ENCODE results near the gene TRERF1.
"Not testable (repeated sequence)": the region's sequence is repeated elsewhere in the genome, so short reads cannot be mapped to it uniquely, and the experiment has no call there.

TRERF1 gene

DNA sequence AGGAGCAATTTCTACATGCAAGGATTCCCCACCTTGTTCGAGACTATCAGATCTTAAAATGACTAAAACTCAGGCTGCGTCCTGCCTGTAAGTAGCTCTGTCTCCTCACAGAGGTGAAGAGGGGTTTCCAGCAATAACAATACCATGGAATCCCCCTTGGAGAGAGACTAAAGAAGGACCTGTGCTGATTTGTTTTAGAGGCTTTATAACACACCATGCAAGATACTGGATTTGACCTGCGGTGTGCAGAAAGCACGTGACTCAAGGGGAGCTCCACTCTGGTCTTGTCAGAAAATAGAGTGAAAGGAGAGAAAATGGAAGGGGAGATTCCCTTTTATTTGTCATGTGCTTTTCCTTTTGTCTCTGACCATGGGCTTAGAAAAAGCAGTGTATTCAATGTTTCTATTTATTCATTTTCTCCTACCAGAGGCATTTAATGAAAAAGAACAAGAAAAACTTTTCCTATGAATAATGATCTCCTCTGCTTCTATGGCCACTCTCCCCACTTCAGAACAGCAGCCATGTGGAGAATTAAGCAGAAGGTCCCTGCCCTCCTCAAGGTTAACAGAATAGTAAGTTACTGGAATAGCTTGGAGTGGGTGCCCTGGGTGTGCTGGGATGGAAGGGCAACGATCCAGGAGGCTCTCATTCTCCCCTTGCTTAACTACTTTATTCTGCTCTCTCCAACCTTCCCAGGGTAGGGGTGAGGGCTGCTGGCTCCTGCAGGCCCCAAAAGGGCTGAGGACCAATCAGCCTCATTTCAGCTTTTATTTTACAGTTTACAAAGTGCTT is 214.8 kb downstream of the TRERF1 start:
- no peak for DNase-seq

GRCh38 chr6:42236030-42236429 is 215.7 kb downstream of the TRERF1 start:
- DNase-seq = no peak

DNA sequence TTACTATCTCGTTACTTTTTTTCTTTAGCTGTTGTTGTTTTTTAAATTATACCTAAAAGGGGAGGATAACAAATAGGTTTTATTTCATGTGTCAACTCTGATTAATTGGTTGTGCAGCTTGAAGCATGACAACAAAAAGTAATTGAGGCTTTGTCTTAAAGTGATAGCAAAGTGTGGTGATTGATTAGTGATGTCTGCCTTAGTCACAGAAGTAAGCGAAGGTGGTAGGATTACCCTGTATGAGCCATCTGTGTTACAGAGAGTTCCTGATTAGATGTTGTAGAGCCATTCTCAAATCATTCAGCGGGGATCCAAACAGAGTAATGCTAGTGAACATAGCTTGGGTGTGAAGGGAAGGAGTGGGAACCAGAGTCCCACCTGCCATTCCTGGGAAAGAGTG is 219.7 kb downstream of the TRERF1 start:
- no peak for DNase-seq

GRCh38 chr6:42230345-42231321 is 221.1 kb downstream of the TRERF1 start:
- DNase-seq = peak; percentile 50

DNA sequence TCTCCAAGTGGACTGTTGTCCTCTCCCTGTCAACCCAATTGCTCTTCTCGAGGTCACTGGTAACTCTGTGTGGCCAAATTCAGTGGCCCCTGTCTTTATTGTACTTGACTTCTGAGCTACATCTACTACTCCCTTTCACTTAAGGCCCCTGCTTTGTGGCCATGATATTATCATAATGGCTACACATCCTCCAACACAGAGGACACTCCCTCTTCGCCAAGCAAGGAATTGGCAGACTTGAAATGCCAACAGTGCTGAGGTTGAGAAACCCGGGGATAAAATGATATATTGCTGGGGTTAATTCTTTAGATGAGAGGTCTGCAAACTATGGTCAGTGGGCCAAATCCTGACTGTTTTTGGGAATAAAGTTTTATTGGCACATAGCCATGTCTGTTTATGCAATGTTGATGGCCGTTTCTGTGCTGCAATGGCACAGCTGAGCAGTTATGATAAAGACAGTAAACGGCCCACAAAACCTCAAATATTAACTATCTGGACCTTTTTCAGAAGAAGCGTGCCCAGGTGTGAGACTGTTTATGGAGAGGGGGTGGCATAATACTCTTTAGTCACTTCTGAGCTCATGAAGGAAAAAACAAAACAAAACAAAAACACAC is 222.1 kb downstream of the TRERF1 start:
- DNase-seq = peak; percentile 66

GRCh38 chr6:42228305-42228704 is 223.4 kb downstream of the TRERF1 start:
- DNase-seq = no peak

- DNase-seq = no peak
Observed at GRCh38 chr6:42227173-42227850, 224.4 kb downstream of the TRERF1 start.

GRCh38 chr6:42226645-42227143 is 225.0 kb downstream of the TRERF1 start:
- no peak for DNase-seq

GRCh38 chr6:42226161-42226611 is 225.5 kb downstream of the TRERF1 start:
- no peak for DNase-seq

- no peak for DNase-seq
Observed at GRCh38 chr6:42225419-42225818, 226.3 kb downstream of the TRERF1 start.

GRCh38 chr6:42225029-42225339 is 226.7 kb downstream of the TRERF1 start:
- DNase-seq = no peak

- no peak for DNase-seq
Observed at GRCh38 chr6:42224222-42225028, 227.3 kb downstream of the TRERF1 start.

GRCh38 chr6:42222448-42222847 is 229.3 kb downstream of the TRERF1 start:
- no peak for DNase-seq

- DNase-seq = no peak
Observed at GRCh38 chr6:42221546-42221945, 230.2 kb downstream of the TRERF1 start.

DNA sequence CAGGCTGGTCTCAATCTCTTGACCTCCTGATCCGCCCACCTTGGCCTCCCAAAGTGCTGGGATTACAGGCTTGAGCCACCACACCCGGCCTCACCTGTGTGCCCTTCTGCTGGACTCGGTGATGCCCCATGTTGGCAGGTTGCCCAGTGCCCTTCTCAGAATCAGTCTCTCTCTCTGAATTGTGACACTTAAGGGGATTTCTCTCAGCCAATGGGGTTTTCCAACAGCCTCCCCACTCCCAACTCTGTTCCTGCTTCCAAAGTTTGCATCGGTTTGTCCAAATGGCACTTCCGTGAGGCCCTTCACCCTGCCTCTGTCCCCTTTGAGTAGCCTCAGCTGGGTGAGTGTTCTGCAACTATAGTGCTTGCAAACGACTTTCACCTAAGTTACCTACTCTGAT is 230.9 kb downstream of the TRERF1 start:
- DNase-seq = no peak

- DNase-seq = peak; percentile 98
Observed at GRCh38 chr6:42217519-42218367, 234.0 kb downstream of the TRERF1 start, which contains the start of gene MRPS10. Gene MRPS10, minus strand, starts transcription at chr6:42217861. Its CDS starts 12 bp downstream, at chr6:42217849.

DNA sequence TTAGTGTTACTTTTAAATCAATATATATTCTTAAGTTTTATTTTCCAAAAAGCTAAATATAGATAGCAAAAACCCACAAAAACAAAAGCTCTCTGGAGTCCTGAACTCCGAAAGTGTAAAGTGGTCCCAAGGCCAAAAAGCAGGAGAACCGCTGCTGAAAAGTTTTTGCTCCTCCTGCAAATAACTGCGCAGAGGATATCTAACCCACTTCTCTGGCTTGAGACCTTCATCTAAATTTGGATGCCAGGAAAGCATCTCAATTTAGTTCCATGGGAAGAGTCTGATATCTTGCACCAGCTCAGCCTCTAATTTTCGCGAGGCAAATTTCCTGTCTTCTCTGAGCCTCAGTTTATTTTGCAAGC is 234.6 kb downstream of the TRERF1 start:
- DNase-seq = peak; percentile 45

- not testable (repeated sequence) for DNase-seq
Observed at GRCh38 chr6:42216495-42216894, 235.2 kb downstream of the TRERF1 start.

DNA sequence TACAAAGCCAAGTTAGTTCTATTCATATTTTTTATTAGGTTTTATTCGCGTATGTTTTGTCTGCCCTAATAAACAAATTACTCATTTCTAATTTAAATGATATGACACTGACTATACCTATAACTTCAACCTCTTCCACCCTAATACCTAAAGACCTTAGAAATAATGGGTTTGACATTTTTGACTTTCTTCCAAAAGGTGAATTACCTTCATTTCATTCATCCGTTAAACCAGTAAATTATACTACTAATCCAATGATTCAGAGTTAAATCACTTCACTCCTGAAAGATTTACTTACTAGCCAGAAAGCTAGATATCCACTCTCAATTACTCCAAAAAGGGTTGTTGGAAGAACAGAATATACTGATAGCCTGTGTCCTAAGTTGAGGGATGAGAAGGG is 239.3 kb downstream of the TRERF1 start:
- DNase-seq = no peak

GRCh38 chr6:42211726-42212125 is 240.0 kb downstream of the TRERF1 start:
- DNase-seq = no peak

DNA sequence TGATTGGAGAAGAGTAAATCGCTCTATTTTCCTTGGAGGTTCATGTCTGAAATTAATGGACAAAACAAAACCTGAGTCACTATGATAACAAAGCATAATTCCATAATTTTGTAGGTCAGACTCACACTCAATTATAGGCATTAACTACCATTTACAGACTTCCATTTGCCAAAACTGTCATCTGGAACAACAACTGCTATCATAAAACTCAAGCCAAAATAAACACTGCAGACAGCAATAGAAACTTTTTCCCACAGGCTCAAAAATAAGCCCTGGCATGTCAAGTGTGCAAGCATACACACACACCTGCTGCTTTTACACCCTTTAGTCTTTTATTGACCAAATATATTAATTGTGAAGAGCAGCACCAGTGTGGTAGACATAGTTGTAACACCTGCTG is 241.2 kb downstream of the TRERF1 start:
- no peak for DNase-seq
